Glutamatergic neuron (in vitro differentiated cells): ENCODE results near the gene GCN1. TPM values are rescaled to one million over a fixed set of nuclear protein-coding genes. Genes with fewer than 3 reads are reported as not detected.
A peak's percentile ranks its signal among the peaks of the same experiment; 100 is the strongest.

Experiments
- DNase-seq: peaks from one replicate; pipeline ENCODE4 v3.0.0; 2022
- H3K27ac Mint-ChIP-seq: one replicate; pipeline ENCODE4 v1.8.0; 2020; ENCODE audit warnings: mild to moderate bottlenecking, mixed read lengths, inconsistent platforms; ENCODE audit not compliant: unreplicated experiment
- H3K27me3 Mint-ChIP-seq: one replicate; pipeline ENCODE4 v1.8.0; 2020; ENCODE audit warnings: mild to moderate bottlenecking, moderate library complexity, mixed read lengths, inconsistent platforms; ENCODE audit not compliant: unreplicated experiment
- H3K36me3 Mint-ChIP-seq: one replicate; pipeline ENCODE4 v1.8.0; 2020; ENCODE audit warnings: mild to moderate bottlenecking, mixed read lengths, inconsistent platforms; ENCODE audit not compliant: unreplicated experiment
- H3K4me1 Mint-ChIP-seq: one replicate; pipeline ENCODE4 v1.8.0; 2020; ENCODE audit warnings: mild to moderate bottlenecking, low read depth, mixed read lengths, inconsistent platforms; ENCODE audit not compliant: unreplicated experiment
- H3K4me3 Mint-ChIP-seq: one replicate; pipeline ENCODE4 v1.8.0; 2020; ENCODE audit warnings: mild to moderate bottlenecking, mixed read lengths, inconsistent platforms; ENCODE audit not compliant: unreplicated experiment
- H3K9me3 Mint-ChIP-seq: one replicate; pipeline ENCODE4 v1.8.0; 2020; ENCODE audit warnings: mild to moderate bottlenecking, moderate library complexity, mixed read lengths, inconsistent platforms; ENCODE audit not compliant: unreplicated experiment
- total RNA-seq: library from RNA; stranded (reverse); fragmentation: NEBNext Ultra II Directional; extraction: Animal tissue kit (Norgen Biotek cat#: 25700); gene quantifications from one replicate; pipeline ENCODE4 v1.2.1, GENCODE V29; 2021; ENCODE audit not compliant: unreplicated experiment
- TF ChIP-seq, protein P1 (sequence below): fragments of 200-600 bp; sonication (generic); IDR thresholded peaks from one replicate; pipeline ENCODE4 v1.5.0; 2021; ENCODE audit not compliant: partially characterized antibody, unreplicated experiment

Gene GCN1
- total RNA-seq, 1 donor from 2014 or later: 173 TPM

- TF ChIP-seq, protein P1, sequence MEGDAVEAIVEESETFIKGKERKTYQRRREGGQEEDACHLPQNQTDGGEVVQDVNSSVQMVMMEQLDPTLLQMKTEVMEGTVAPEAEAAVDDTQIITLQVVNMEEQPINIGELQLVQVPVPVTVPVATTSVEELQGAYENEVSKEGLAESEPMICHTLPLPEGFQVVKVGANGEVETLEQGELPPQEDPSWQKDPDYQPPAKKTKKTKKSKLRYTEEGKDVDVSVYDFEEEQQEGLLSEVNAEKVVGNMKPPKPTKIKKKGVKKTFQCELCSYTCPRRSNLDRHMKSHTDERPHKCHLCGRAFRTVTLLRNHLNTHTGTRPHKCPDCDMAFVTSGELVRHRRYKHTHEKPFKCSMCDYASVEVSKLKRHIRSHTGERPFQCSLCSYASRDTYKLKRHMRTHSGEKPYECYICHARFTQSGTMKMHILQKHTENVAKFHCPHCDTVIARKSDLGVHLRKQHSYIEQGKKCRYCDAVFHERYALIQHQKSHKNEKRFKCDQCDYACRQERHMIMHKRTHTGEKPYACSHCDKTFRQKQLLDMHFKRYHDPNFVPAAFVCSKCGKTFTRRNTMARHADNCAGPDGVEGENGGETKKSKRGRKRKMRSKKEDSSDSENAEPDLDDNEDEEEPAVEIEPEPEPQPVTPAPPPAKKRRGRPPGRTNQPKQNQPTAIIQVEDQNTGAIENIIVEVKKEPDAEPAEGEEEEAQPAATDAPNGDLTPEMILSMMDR: no peak
- H3K27me3 Mint-ChIP-seq: no peaks in the 10 kb centered on the region
- no peak overlapping the region for H3K4me3 Mint-ChIP-seq
- no peak for DNase-seq
- H3K36me3 Mint-ChIP-seq: no peaks in the 10 kb centered on the region
- peaks cover 2% of the 10 kb centered on the region for H3K9me3 Mint-ChIP-seq
- peaks cover 16% of the 10 kb centered on the region for H3K4me1 Mint-ChIP-seq
- peak overlapping the region; percentile 44 for H3K27ac Mint-ChIP-seq
Measured at GRCh38 chr12:120241561-120242274, 47.2 kb upstream of the GCN1 start.

GRCh38 chr12:120240495-120240833 is 45.9 kb upstream of the GCN1 start:
- peaks cover 5% of the 10 kb centered on the region for H3K9me3 Mint-ChIP-seq
- H3K4me1 Mint-ChIP-seq: peaks cover 21% of the 10 kb centered on the region
- no peak overlapping the region for H3K27ac Mint-ChIP-seq

DNA sequence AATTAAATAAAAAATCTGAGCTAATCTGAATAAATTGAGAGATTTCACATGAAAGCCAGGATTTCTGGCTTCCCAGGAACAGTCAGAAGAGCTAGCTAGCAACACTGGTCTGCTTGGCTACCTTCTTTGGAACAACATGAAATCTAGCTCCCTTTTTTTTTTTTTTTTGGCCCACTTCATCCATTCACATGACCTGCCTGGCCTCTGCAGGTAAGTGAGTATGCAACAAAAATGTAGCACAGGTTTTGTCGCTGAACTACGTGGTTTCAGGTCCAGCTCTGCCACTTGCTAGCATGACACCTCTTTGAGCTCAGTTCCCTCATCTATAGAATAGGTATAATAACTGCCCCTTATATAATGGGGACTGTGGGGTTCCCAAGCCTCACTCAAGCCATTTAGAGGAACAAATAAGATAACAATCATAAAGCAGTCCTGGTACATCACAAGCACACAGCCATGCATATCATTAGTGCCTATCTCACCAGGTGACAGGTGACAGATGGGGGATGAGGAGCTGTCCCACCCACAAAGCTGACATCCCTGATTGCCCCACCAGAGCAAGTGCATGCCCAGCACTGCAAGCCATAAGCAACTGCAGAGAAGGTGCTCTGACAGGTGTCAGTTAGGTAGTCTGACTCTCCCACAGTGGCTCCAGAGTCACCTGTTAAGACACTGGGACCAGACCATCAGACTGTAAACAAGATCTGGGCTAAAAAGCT is 45.4 kb upstream of the GCN1 start:
- Mint-ChIP-seq H3K27ac (no peak overlapping the region), H3K9me3 (peaks cover 4% of the 10 kb centered on the region), H3K4me1 (peaks cover 21% of the 10 kb centered on the region), H3K4me3 (no peak overlapping the region), H3K36me3 (no peaks in the 10 kb centered on the region), H3K27me3 (peaks cover 3% of the 10 kb centered on the region)
- no peak for DNase-seq
- TF ChIP-seq, protein P1: no peak

More at GRCh38 chr12:120240495-120240833, 45.9 kb upstream of the GCN1 start:
- H3K27me3 Mint-ChIP-seq: peaks cover 2% of the 10 kb centered on the region
- TF ChIP-seq, protein P1: no peak
- no peaks in the 10 kb centered on the region for H3K36me3 Mint-ChIP-seq
- DNase-seq: no peak
- no peak overlapping the region for H3K4me3 Mint-ChIP-seq

DNA sequence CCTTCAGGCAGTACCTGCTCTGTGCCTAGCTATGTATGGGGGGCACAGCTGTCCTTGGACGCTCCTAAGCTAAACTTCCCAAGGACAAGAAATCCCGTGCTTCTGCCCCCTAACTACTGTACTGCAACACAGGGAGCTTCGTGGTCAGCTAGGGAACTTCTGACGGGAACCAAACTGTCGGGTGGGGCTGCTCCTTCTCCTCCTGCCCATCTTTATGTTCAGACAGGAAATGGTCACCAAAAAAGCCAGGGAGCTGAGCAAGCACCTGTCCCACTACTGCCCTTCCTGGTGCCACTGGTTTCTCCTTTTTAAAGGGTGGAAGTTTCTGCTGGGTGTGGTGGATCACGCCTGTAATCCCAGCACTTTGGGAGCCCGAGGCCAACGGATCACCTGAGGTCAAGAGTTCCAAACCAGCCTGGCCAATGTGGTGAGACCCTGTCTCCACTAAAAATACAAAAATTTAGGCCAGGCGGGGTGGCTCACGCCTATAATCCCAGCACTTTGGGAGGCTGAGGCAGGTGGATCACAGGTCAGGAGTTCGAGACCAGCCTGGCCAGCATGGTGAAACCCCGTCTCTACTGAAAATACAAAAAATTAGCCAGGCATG is 44.4 kb upstream of the GCN1 start:
- no peak for DNase-seq
- Mint-ChIP-seq H3K9me3 (peaks cover 4% of the 10 kb centered on the region), H3K36me3 (no peaks in the 10 kb centered on the region), H3K4me3 (no peak overlapping the region), H3K27ac (no peak overlapping the region), H3K27me3 (peaks cover 3% of the 10 kb centered on the region), H3K4me1 (peaks cover 26% of the 10 kb centered on the region)
- TF ChIP-seq, protein P1: no peak

- peaks cover 3% of the 10 kb centered on the region for H3K27me3 Mint-ChIP-seq
- no peaks in the 10 kb centered on the region for H3K36me3 Mint-ChIP-seq
- no peak for DNase-seq
- H3K4me3 Mint-ChIP-seq: no peak overlapping the region
- TF ChIP-seq, protein P1: no peak
- no peak overlapping the region for H3K27ac Mint-ChIP-seq
- H3K9me3 Mint-ChIP-seq: peaks cover 4% of the 10 kb centered on the region
- peaks cover 30% of the 10 kb centered on the region for H3K4me1 Mint-ChIP-seq
Measured at GRCh38 chr12:120238217-120238616, 43.7 kb upstream of the GCN1 start.
